ENCODE measurements around the gene CYP3A7.

DNA sequence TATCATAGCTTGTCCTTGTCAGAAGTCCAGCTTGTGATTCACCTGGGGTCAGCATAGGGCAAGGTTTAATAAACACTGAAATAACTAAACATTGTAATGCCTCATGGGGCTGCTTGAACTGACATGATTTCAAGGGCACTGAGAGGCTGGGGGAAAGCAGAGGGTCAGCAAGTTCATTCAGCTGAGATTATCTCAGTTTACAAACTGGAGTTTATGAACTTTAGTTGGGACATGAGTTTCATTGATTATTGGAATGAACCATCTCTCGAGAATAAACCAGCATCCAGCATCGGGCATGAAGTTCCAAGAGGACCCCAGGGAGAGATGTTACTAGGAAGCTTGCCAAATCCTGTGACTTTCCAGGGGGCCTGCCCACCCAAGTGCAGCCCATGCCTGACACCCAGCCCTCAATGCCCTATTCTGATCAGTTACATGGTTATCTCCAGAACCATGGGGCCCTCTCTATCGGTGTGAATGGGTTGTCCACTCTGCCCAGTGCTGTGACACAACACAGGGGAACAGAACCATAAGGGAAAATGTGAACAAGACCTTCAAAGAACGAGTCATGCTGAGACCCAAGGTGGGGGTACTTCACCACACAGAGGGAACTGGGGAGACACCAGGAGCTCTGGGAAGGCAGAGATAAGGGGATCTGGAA, 7.9 kb upstream of the CYP3A7 start:
- TF ChIP-seq, protein P1, sequence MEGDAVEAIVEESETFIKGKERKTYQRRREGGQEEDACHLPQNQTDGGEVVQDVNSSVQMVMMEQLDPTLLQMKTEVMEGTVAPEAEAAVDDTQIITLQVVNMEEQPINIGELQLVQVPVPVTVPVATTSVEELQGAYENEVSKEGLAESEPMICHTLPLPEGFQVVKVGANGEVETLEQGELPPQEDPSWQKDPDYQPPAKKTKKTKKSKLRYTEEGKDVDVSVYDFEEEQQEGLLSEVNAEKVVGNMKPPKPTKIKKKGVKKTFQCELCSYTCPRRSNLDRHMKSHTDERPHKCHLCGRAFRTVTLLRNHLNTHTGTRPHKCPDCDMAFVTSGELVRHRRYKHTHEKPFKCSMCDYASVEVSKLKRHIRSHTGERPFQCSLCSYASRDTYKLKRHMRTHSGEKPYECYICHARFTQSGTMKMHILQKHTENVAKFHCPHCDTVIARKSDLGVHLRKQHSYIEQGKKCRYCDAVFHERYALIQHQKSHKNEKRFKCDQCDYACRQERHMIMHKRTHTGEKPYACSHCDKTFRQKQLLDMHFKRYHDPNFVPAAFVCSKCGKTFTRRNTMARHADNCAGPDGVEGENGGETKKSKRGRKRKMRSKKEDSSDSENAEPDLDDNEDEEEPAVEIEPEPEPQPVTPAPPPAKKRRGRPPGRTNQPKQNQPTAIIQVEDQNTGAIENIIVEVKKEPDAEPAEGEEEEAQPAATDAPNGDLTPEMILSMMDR (conservative IDR thresholded peaks at IDR 0.05 in 1 of 2, IDR thresholded peaks at IDR 0.05 in 1 of 2; ENCODE audit: low read depth in 1 of 2, low read length in 2 of 2), result no peak
- TF ChIP-seq EZH2 (IDR thresholded peaks at IDR 0.05; ENCODE audit: low read length, missing control alignments), result no peak

All from fibroblast of lung (primary cell).